Smooth muscle cell of the coronary artery (primary cell): Measurements from ENCODE around the gene HHEX. TPM values are rescaled to one million over a fixed set of nuclear protein-coding genes. Genes with fewer than 3 reads are reported as not detected.

ENCODE experiments used
- total RNA-seq: library from RNA; depleted of rRNA; stranded (reverse); fragments of >200 nt; gene quantifications from 2 replicates; pipeline ENCODE4 v1.2.3, GENCODE V29; 2014; ENCODE audit warnings: low replicate concordance

The HHEX gene
- under 0.01 and 7.7 TPM in 2 replicates for total RNA-seq

DNA sequence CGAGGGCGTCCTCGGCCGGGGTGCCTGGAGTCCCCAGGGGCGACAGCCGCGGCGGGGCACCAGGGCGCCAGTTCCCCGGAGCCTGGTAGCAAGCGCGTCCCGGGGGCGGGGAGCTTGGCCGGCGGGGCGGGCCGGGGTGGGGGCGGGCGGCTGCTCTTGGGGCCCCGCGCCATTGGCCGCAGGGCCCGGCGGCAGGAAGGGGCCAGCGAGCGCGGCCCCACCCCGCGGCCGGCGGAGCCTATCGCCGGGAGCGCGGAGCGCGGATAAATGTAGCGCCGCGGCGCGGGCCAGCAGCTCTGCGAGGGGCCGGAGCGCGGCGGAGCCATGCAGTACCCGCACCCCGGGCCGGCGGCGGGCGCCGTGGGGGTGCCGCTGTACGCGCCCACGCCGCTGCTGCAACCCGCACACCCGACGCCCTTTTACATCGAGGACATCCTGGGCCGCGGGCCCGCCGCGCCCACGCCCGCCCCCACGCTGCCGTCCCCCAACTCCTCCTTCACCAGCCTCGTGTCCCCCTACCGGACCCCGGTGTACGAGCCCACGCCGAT lies at the start of gene HHEX:
TSS of gene HHEX (plus strand) at position 293 of the 548 bp plus-strand sequence. CDS start at position 325, 32 bp downstream.

Other genes starting within 250 kb of the HHEX start
- gene IDE, start 115.9 kb upstream of the HHEX start, total RNA-seq = 7.8 and 23.5 TPM in 2 replicates
- 1.2 and 6.5 TPM in 2 replicates for gene KIF11, start 96.8 kb upstream of the HHEX start, total RNA-seq
- gene EXOC6, start 158.6 kb downstream of the HHEX start, total RNA-seq = 1.9 and 20.1 TPM in 2 replicates